ENCODE results near the gene MRGPRG.
A peak's percentile ranks its signal among the peaks of the same experiment; 100 is the strongest.

The MRGPRG gene

GRCh38 chr11:3203221-3204043 lies 15.2 kb downstream of the MRGPRG start:
- no peak overlapping the region for H3K14ac ChIP-seq (ENCODE audit: low read length)

GRCh38 chr11:3202759-3203158 lies 15.9 kb downstream of the MRGPRG start:
- no peak for DNase-seq
- Histone ChIP-seq H3K23ac (ENCODE audit: low read length) (no peak overlapping the region), H3K79me2 (ENCODE audit: control insufficient read depth, insufficient read depth, low read length, poor library complexity) (no peaks in the 10 kb centered on the region), H3K36me3 (ENCODE audit: control insufficient read depth in 1 of 2, insufficient read depth in 2 of 2, low read length in 2 of 2) (no peaks in the 10 kb centered on the region), H3K9me3 (ENCODE audit: insufficient read depth, low read depth, low read length) (peaks cover 6% of the 10 kb centered on the region), H3K79me1 (ENCODE audit: low read length) (no peaks in the 10 kb centered on the region), H3K27ac (ENCODE audit: low read depth, low read length) (no peak overlapping the region), H3K4me2 (ENCODE audit: low read length) (no peak overlapping the region), H4K12ac (ENCODE audit: low read depth, low read length) (no peak overlapping the region), H3K27me3 (ENCODE audit: insufficient read depth, low read length) (peaks cover 22% of the 10 kb centered on the region), H2BK12ac (ENCODE audit: low read length) (no peak overlapping the region), H3K4me1 (ENCODE audit: control insufficient read depth in 1 of 2, insufficient read depth in 2 of 2, low read length in 2 of 2) (no peaks in the 10 kb centered on the region), H4K8ac (ENCODE audit: low read depth, low read length) (no peak overlapping the region), H3K4me3 (ENCODE audit: low read depth, low read length) (no peak overlapping the region), H4K91ac (ENCODE audit: low read depth, low read length) (no peak overlapping the region), H3K9ac (ENCODE audit: low read length) (no peak overlapping the region), H3K4ac (ENCODE audit: low read depth, low read length) (no peak overlapping the region), H2AFZ (ENCODE audit: insufficient read depth, low read length, poor library complexity) (no peak overlapping the region), H2BK120ac (ENCODE audit: insufficient read depth, low read length, poor library complexity) (no peak overlapping the region), H3K14ac (ENCODE audit: low read length) (no peak overlapping the region), H2BK5ac (ENCODE audit: low read depth, low read length, poor library complexity) (no peak overlapping the region), H3K18ac (ENCODE audit: low read length) (no peak overlapping the region), H2AK5ac (ENCODE audit: low read length) (no peak overlapping the region)
- no CpG with 5 or more reads among the region's 17 CpGs for WGBS (ENCODE audit: extremely low coverage, insufficient coverage, insufficient read length)

More at GRCh38 chr11:3203221-3204043, 15.2 kb downstream of the MRGPRG start:
- Histone ChIP-seq H3K9ac (ENCODE audit: low read length) (no peak overlapping the region), H3K4ac (ENCODE audit: low read depth, low read length) (no peak overlapping the region), H4K91ac (ENCODE audit: low read depth, low read length) (no peak overlapping the region), H3K27ac (ENCODE audit: low read depth, low read length) (no peak overlapping the region), H3K9me3 (ENCODE audit: insufficient read depth, low read depth, low read length) (peaks cover 6% of the 10 kb centered on the region), H2BK120ac (ENCODE audit: insufficient read depth, low read length, poor library complexity) (no peak overlapping the region), H4K12ac (ENCODE audit: low read depth, low read length) (no peak overlapping the region), H2BK5ac (ENCODE audit: low read depth, low read length, poor library complexity) (no peak overlapping the region), H3K4me1 (ENCODE audit: control insufficient read depth in 1 of 2, insufficient read depth in 2 of 2, low read length in 2 of 2) (no peaks in the 10 kb centered on the region), H3K79me2 (ENCODE audit: control insufficient read depth, insufficient read depth, low read length, poor library complexity) (no peaks in the 10 kb centered on the region), H2AFZ (ENCODE audit: insufficient read depth, low read length, poor library complexity) (no peak overlapping the region), H3K27me3 (ENCODE audit: insufficient read depth, low read length) (peaks cover 22% of the 10 kb centered on the region), H3K4me3 (ENCODE audit: low read depth, low read length) (no peak overlapping the region), H3K4me2 (ENCODE audit: low read length) (peak overlapping the region; percentile 30), H3K18ac (ENCODE audit: low read length) (no peak overlapping the region), H2AK5ac (ENCODE audit: low read length) (no peak overlapping the region), H4K8ac (ENCODE audit: low read depth, low read length) (no peak overlapping the region), H3K23ac (ENCODE audit: low read length) (no peak overlapping the region), H3K36me3 (ENCODE audit: control insufficient read depth in 1 of 2, insufficient read depth in 2 of 2, low read length in 2 of 2) (no peaks in the 10 kb centered on the region), H2BK12ac (ENCODE audit: low read length) (no peak overlapping the region), H3K79me1 (ENCODE audit: low read length) (no peaks in the 10 kb centered on the region)
- WGBS (ENCODE audit: extremely low coverage, insufficient coverage, insufficient read length): no CpG with 5 or more reads among the region's 51 CpGs
- no peak for DNase-seq

GRCh38 chr11:3202305-3202704 lies 16.3 kb downstream of the MRGPRG start:
- WGBS (ENCODE audit: extremely low coverage, insufficient coverage, insufficient read length): no CpG with 5 or more reads among the region's 7 CpGs
- Histone ChIP-seq H3K27ac (ENCODE audit: low read depth, low read length) (no peak overlapping the region), H3K79me2 (ENCODE audit: control insufficient read depth, insufficient read depth, low read length, poor library complexity) (no peaks in the 10 kb centered on the region), H4K12ac (ENCODE audit: low read depth, low read length) (no peak overlapping the region), H3K18ac (ENCODE audit: low read length) (no peak overlapping the region), H3K9me3 (ENCODE audit: insufficient read depth, low read depth, low read length) (peaks cover 6% of the 10 kb centered on the region), H3K14ac (ENCODE audit: low read length) (no peak overlapping the region), H2AK5ac (ENCODE audit: low read length) (no peak overlapping the region), H4K8ac (ENCODE audit: low read depth, low read length) (no peak overlapping the region), H2BK5ac (ENCODE audit: low read depth, low read length, poor library complexity) (no peak overlapping the region), H2BK12ac (ENCODE audit: low read length) (no peak overlapping the region), H4K91ac (ENCODE audit: low read depth, low read length) (no peak overlapping the region), H3K27me3 (ENCODE audit: insufficient read depth, low read length) (peaks cover 22% of the 10 kb centered on the region), H2AFZ (ENCODE audit: insufficient read depth, low read length, poor library complexity) (no peak overlapping the region), H3K4me3 (ENCODE audit: low read depth, low read length) (no peak overlapping the region), H3K4me2 (ENCODE audit: low read length) (no peak overlapping the region), H3K36me3 (ENCODE audit: control insufficient read depth in 1 of 2, insufficient read depth in 2 of 2, low read length in 2 of 2) (no peaks in the 10 kb centered on the region), H3K79me1 (ENCODE audit: low read length) (no peaks in the 10 kb centered on the region), H3K23ac (ENCODE audit: low read length) (no peak overlapping the region), H3K4ac (ENCODE audit: low read depth, low read length) (no peak overlapping the region), H3K9ac (ENCODE audit: low read length) (no peak overlapping the region), H3K4me1 (ENCODE audit: control insufficient read depth in 1 of 2, insufficient read depth in 2 of 2, low read length in 2 of 2) (no peaks in the 10 kb centered on the region), H2BK120ac (ENCODE audit: insufficient read depth, low read length, poor library complexity) (no peak overlapping the region)
- DNase-seq: no peak

GRCh38 chr11:3201677-3202181 lies 16.9 kb downstream of the MRGPRG start:
- Histone ChIP-seq H3K14ac (ENCODE audit: low read length) (no peak overlapping the region), H2AK5ac (ENCODE audit: low read length) (no peak overlapping the region), H2BK5ac (ENCODE audit: low read depth, low read length, poor library complexity) (no peak overlapping the region), H3K4me3 (ENCODE audit: low read depth, low read length) (no peak overlapping the region), H3K36me3 (ENCODE audit: control insufficient read depth in 1 of 2, insufficient read depth in 2 of 2, low read length in 2 of 2) (no peaks in the 10 kb centered on the region), H3K27me3 (ENCODE audit: insufficient read depth, low read length) (peaks cover 22% of the 10 kb centered on the region), H2BK120ac (ENCODE audit: insufficient read depth, low read length, poor library complexity) (no peak overlapping the region), H3K79me2 (ENCODE audit: control insufficient read depth, insufficient read depth, low read length, poor library complexity) (no peaks in the 10 kb centered on the region), H3K4ac (ENCODE audit: low read depth, low read length) (no peak overlapping the region), H2BK12ac (ENCODE audit: low read length) (no peak overlapping the region), H3K4me1 (ENCODE audit: control insufficient read depth in 1 of 2, insufficient read depth in 2 of 2, low read length in 2 of 2) (no peaks in the 10 kb centered on the region), H3K4me2 (ENCODE audit: low read length) (no peak overlapping the region), H3K9ac (ENCODE audit: low read length) (no peak overlapping the region), H3K18ac (ENCODE audit: low read length) (no peak overlapping the region), H4K8ac (ENCODE audit: low read depth, low read length) (no peak overlapping the region), H3K79me1 (ENCODE audit: low read length) (no peaks in the 10 kb centered on the region), H3K27ac (ENCODE audit: low read depth, low read length) (no peak overlapping the region), H3K23ac (ENCODE audit: low read length) (no peak overlapping the region), H2AFZ (ENCODE audit: insufficient read depth, low read length, poor library complexity) (no peak overlapping the region), H3K9me3 (ENCODE audit: insufficient read depth, low read depth, low read length) (peaks cover 6% of the 10 kb centered on the region), H4K12ac (ENCODE audit: low read depth, low read length) (no peak overlapping the region), H4K91ac (ENCODE audit: low read depth, low read length) (no peak overlapping the region)
- WGBS (ENCODE audit: extremely low coverage, insufficient coverage, insufficient read length): no CpG with 5 or more reads among the region's 17 CpGs
- no peak for DNase-seq

Data from trophoblast cell (in vitro differentiated cells and primary cell).